ENCODE measurements around the gene SHISA9.

The SHISA9 gene

DNA sequence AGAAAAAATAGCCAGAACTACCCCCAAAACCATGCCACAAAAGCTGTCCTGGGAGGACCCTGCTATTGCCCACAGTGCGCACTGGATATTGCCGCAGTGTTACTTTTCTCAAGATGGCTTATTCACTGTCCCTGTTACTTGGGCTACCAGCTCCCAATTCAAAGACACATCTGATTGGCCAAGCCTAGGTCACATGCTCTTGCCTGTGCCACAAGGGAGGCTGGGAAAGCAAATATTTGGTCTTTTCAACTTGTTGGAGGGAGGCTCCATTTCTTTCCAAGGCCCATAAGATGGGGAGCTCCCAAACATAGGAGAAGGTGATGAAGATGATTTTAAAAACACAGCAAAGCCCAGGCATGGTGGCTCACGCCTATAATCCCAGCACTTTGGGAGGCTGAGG, 257.0 kb downstream of the SHISA9 start:
- TF ChIP-seq, protein P1, sequence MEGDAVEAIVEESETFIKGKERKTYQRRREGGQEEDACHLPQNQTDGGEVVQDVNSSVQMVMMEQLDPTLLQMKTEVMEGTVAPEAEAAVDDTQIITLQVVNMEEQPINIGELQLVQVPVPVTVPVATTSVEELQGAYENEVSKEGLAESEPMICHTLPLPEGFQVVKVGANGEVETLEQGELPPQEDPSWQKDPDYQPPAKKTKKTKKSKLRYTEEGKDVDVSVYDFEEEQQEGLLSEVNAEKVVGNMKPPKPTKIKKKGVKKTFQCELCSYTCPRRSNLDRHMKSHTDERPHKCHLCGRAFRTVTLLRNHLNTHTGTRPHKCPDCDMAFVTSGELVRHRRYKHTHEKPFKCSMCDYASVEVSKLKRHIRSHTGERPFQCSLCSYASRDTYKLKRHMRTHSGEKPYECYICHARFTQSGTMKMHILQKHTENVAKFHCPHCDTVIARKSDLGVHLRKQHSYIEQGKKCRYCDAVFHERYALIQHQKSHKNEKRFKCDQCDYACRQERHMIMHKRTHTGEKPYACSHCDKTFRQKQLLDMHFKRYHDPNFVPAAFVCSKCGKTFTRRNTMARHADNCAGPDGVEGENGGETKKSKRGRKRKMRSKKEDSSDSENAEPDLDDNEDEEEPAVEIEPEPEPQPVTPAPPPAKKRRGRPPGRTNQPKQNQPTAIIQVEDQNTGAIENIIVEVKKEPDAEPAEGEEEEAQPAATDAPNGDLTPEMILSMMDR (IDR thresholded peaks at IDR 0.05; ENCODE audit: control insufficient read depth, extremely low read depth, insufficient read depth): no peak
- DNase-seq (ENCODE audit: low read depth): no peak

DNA sequence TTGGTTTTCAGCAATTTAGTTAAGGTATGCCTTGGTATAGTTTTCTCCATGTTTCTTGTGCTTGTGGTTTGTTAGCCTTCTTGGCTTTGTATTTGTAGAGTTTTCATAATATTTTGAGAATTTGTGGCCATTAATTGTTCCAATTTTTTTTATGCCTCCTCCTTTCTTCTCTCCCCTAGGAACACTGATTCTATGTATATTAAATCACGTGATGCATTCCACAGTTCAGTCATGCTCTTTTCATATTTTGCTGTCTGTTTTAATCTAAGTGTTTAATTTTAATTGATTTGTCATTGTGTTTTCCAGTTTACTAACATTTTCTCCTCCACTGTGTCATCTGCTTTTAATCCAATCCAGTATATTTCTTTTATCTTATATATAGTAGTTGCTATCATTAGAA, 263.6 kb downstream of the SHISA9 start:
- H3K4me3 ChIP-seq (ENCODE audit: low read depth, low read length): no peak overlapping the region
- DNase-seq (ENCODE audit: low read depth): no peak
- TF ChIP-seq, protein P1 (IDR thresholded peaks at IDR 0.05; ENCODE audit: control insufficient read depth, extremely low read depth, insufficient read depth): no peak

More for the DNA sequence above, 257.0 kb downstream of the SHISA9 start:
- H3K4me3 ChIP-seq (ENCODE audit: low read depth, low read length): no peak overlapping the region

DNA sequence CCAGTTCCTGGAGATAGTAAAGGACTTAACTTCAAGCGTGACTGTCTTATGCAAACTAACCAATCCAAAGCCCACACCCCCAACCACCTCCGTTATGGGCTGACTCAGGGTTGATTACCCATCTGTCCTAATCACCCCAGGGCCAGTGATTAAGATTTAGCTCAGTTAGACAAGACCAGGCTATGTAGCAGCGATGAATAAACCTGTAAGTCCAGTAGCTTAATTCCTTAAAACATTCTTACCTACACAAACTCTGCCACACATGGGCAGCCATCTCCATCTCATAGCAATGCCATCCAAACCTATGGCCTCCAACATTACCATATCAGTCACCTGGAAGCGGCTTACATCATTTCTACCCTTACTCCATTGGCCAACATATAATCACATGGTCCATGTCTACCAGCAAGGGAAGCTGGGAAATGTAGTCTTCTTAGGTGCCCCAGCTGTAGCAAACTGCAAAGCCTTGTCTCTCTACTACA, 266.7 kb downstream of the SHISA9 start:
- no peak overlapping the region for H3K4me3 ChIP-seq (ENCODE audit: low read depth, low read length)
- no peak for DNase-seq (ENCODE audit: low read depth)
- TF ChIP-seq, protein P1 (IDR thresholded peaks at IDR 0.05; ENCODE audit: control insufficient read depth, extremely low read depth, insufficient read depth): no peak

DNA sequence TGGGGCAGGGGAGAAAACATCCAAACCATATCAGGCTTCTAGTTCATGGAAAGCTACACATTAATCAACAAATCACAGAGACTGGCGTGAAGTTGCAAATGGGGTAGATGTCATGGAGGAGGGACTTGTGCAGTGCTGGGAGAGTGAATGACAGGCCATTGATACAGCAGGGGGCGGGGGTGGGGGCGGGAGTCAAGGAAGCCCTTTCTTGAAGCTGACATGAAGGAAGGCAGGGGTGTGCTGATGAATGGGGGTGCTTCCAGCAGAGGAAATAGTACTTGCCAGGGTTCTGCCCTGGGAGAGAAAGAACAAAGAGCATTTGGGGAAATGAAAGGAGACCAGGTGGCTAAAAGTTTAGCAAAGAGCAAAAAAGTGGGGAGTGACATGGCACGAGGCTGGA, 269.9 kb downstream of the SHISA9 start:
- H3K4me3 ChIP-seq (ENCODE audit: low read depth, low read length): no peak overlapping the region
- DNase-seq (ENCODE audit: low read depth): no peak
- TF ChIP-seq, protein P1 (IDR thresholded peaks at IDR 0.05; ENCODE audit: control insufficient read depth, extremely low read depth, insufficient read depth): no peak

DNA sequence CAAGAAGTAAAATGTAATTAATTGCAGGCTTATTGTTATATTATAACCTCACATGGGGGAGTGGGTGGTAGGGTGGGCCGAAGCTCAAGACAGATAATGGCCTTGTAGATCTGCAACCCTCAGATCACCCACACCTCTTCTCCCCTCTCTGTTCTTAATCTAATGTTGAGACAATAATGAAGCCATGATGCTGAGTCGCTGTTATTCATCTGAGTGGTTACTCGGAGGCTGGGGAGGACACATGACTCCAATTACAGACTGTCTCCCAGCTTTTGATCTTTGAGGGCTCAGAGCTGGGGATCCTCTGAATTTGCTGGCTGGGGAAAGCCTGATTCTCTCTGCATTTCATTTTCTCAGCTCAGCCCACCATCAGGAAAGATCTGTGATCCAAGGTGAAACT, 275.3 kb downstream of the SHISA9 start:
- no peak overlapping the region for H3K4me3 ChIP-seq (ENCODE audit: low read depth, low read length)
- TF ChIP-seq, protein P1 (IDR thresholded peaks at IDR 0.05; ENCODE audit: control insufficient read depth, extremely low read depth, insufficient read depth): no peak
- DNase-seq (ENCODE audit: low read depth): no peak

DNA sequence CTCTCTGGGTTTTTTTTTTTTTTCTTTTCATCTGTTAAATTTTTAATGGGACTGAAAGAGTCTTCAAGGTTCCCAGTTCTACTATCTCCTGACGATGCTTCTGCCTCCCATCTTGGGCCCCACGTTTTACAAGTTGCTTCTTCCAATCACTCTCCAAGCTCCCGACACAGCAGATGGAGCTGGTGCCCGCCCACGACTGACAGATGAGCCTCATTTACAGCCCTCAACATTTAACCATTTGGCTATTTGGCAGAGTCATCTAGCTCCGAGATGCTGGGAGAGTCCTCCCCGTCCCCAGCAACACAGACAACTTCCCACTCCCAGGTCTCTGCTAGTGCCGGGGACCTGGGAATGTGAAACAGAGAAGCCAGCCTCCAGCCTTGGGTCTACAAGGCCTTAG, 276.9 kb downstream of the SHISA9 start:
- TF ChIP-seq, protein P1 (IDR thresholded peaks at IDR 0.05; ENCODE audit: control insufficient read depth, extremely low read depth, insufficient read depth): no peak
- no peak for DNase-seq (ENCODE audit: low read depth)
- H3K4me3 ChIP-seq (ENCODE audit: low read depth, low read length): no peak overlapping the region

DNA sequence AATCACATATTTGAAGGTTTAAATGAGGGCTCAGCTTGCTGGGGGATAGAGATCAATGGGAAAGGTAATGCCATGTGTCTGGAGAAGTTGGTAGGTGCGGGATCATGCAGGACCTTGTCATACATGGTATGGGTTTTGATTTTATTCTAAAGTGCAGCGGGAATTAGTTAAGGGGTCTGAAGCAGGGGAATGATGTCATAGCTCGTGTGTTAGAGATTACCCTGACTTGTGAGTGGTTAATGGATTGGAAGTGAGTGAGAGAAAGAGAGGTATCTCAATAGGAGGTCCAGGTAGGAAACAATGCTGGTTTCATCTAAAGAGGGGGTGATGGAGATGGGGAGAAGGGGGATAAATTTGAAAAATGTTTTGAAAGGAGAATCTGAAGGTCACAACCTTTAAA, 280.0 kb downstream of the SHISA9 start:
- no peak for DNase-seq (ENCODE audit: low read depth)
- H3K4me3 ChIP-seq (ENCODE audit: low read depth, low read length): no peak overlapping the region
- TF ChIP-seq, protein P1 (IDR thresholded peaks at IDR 0.05; ENCODE audit: control insufficient read depth, extremely low read depth, insufficient read depth): no peak
